SK-N-SH (cell line): ENCODE data around the gene SLC22A8. TPM values are rescaled to one million over a fixed set of nuclear protein-coding genes. Genes with fewer than 3 reads are reported as not detected.

ENCODE experiments used
- CTCF ChIA-PET: fragments of 300-600, 350-600 bp; formaldehyde crosslinking; extraction: SDS; loops from one replicate; lab custom pipeline; 2021; lab: Yijun Ruan, JAX
- POLR2A ChIA-PET: fragments of 350-600 bp; sonication (Branson Sonifier 250); formaldehyde crosslinking; extraction: SDS; loops from one replicate; lab custom pipeline; 2020; ENCODE audit warnings: antibody characterized with exemption, inconsistent platforms; lab: Yijun Ruan, JAX
- DNase-seq: peaks from one replicate; pipeline ENCODE4 v3.0.0; 2012
- H2AFZ ChIP-seq: fragments of 200-600 bp; sonication (generic); 2 replicates; pipeline ENCODE4 v1.8.1; 2016; ENCODE audit warnings: antibody characterized with exemption, mild to moderate bottlenecking, low read depth
- H3F3A ChIP-seq: fragments of 200-600 bp; sonication (generic); replicated peaks from 2 replicates; pipeline ENCODE3; 2016; ENCODE audit warnings: antibody characterized with exemption, mild to moderate bottlenecking; ENCODE audit not compliant: insufficient read depth
- H3K27ac ChIP-seq, 2 experiments: fragments of 200-500 bp in 1 of 2; fragments of 200-600 bp in 1 of 2; sonication (Bioruptor generic) in 1 of 2; sonication (generic), shearing (Covaris generic) in 1 of 2; 2 replicates each; pipeline versions ENCODE4 v1.5.1 to v1.6.1; 2014 to 2016; ENCODE audit warnings: low read depth in 2 of 2, inconsistent platforms in 1 of 2, low read length in 1 of 2, mild to moderate bottlenecking in 1 of 2, mixed read lengths in 1 of 2
- H3K27me3 ChIP-seq: fragments of 200-600 bp; sonication (generic), shearing (Covaris generic); 2 replicates; pipeline ENCODE4 v1.6.1; 2016; ENCODE audit warnings: mixed run types; ENCODE audit not compliant: insufficient read depth
- H3K36me3 ChIP-seq, 2 experiments: fragments of 200-500 bp in 1 of 2; fragments of 200-600 bp in 1 of 2; sonication (Bioruptor generic) in 1 of 2; sonication (generic) in 1 of 2; replicated peaks in 1 of 2; 2 replicates each; pipeline versions ENCODE3 to v1.5.1; 2014 to 2016; ENCODE audit warnings: low read length in 1 of 2, mild to moderate bottlenecking in 1 of 2; ENCODE audit not compliant: insufficient read depth in 2 of 2, control insufficient read depth in 1 of 2
- H3K4me1 ChIP-seq, 2 experiments: fragments of 200-500 bp in 1 of 2; fragments of 200-600 bp in 1 of 2; sonication (Bioruptor generic) in 1 of 2; sonication (generic), shearing (Covaris generic) in 1 of 2; 2 replicates each; pipeline versions ENCODE4 v1.5.1 to v1.6.1; 2014 to 2016; ENCODE audit warnings: low read depth in 1 of 2, low read length in 1 of 2, mixed run types in 1 of 2; ENCODE audit not compliant: insufficient read depth in 2 of 2, control insufficient read depth in 1 of 2
- H3K4me2 ChIP-seq: fragments of 200-600 bp; sonication (generic), shearing (Covaris generic); 2 replicates; pipeline ENCODE4 v1.6.1; 2017; ENCODE audit warnings: mixed run types
- H3K4me3 ChIP-seq, 2 experiments: fragments of 200-500 bp in 1 of 2; fragments of 200-600 bp in 1 of 2; sonication (Bioruptor generic) in 1 of 2; sonication (generic), shearing (Covaris generic) in 1 of 2; 2 replicates each; pipeline versions ENCODE4 v1.5.1 to v1.8.1; 2014 to 2016; ENCODE audit warnings: low read depth in 2 of 2, inconsistent platforms in 1 of 2, low read length in 1 of 2, mild to moderate bottlenecking in 1 of 2, mixed read lengths in 1 of 2, moderate library complexity in 1 of 2
- H3K79me2 ChIP-seq: fragments of 200-600 bp; sonication (generic); 2 replicates; pipeline ENCODE4 v1.8.1; 2017; ENCODE audit warnings: mild to moderate bottlenecking; ENCODE audit not compliant: insufficient read depth
- H3K9ac ChIP-seq: fragments of 200-600 bp; sonication (generic); 2 replicates; pipeline ENCODE4 v1.6.1; 2017; ENCODE audit warnings: mixed run types
- H3K9me2 ChIP-seq: fragments of 200-600 bp; sonication (generic); 2 replicates; pipeline ENCODE4 v1.6.1; 2017; ENCODE audit warnings: mixed run types
- H3K9me3 ChIP-seq: fragments of 200-600 bp; sonication (generic); 2 replicates; pipeline ENCODE4 v1.6.1; 2017; ENCODE audit warnings: mixed run types, mild to moderate bottlenecking, moderate library complexity
- H4K20me1 ChIP-seq: fragments of 200-600 bp; sonication (generic); 2 replicates; pipeline ENCODE4 v1.6.1; 2017; ENCODE audit warnings: mild to moderate bottlenecking, mixed run types; ENCODE audit not compliant: insufficient read depth
- CHD2 ChIP-seq: fragments of 150-350 bp; IDR thresholded peaks from 2 replicates; pipeline ENCODE4 v1.6.1; 2018; ENCODE audit warnings: low read length; ENCODE audit not compliant: partially characterized antibody
- FOSL2 ChIP-seq: IDR thresholded peaks from 2 replicates; pipeline ENCODE4 v1.4.0; 2012; ENCODE audit warnings: low read depth, mild to moderate bottlenecking, moderate library complexity, borderline replicate concordance
- GABPA ChIP-seq: IDR thresholded peaks from 2 replicates; pipeline ENCODE4 v1.4.0; 2012; ENCODE audit warnings: low read depth, mild to moderate bottlenecking
- NRF1 ChIP-seq: IDR thresholded peaks from 2 replicates; pipeline ENCODE4 v1.6.1; 2012; ENCODE audit warnings: low read depth, mild to moderate bottlenecking, low read length
- RAD21 ChIP-seq: IDR thresholded peaks from 2 replicates; pipeline ENCODE4 v1.6.1; 2012; ENCODE audit warnings: mild to moderate bottlenecking, low read length
- RFX5 ChIP-seq: IDR thresholded peaks from 2 replicates; pipeline ENCODE4 v1.6.1; 2012; ENCODE audit warnings: mild to moderate bottlenecking, improper control_type of control experiment, low read length
- SMC3 ChIP-seq: IDR thresholded peaks from 2 replicates; pipeline ENCODE4 v1.6.1; 2012; ENCODE audit warnings: low read depth, low read length, improper control_type of control experiment
- TEAD4 ChIP-seq: IDR thresholded peaks from 2 replicates; pipeline ENCODE4 v1.4.0; 2012; ENCODE audit warnings: mild to moderate bottlenecking, borderline replicate concordance; ENCODE audit not compliant: insufficient read depth
- USF2 ChIP-seq: fragments of 150-350 bp; IDR thresholded peaks from 2 replicates; pipeline ENCODE4 v1.6.1; 2017; ENCODE audit warnings: antibody characterized with exemption, low read length, low read depth, borderline replicate concordance
- YY1 ChIP-seq: IDR thresholded peaks from 2 replicates; pipeline ENCODE4 v1.4.0; 2012; ENCODE audit warnings: low read depth, mild to moderate bottlenecking
- WGBS: methylation state at CpG from one replicate; pipeline ENCODE4 v1.1.6; 2017; ENCODE audit warnings: low lambda C conversion rate; 5-methylcytosine and 5-hydroxymethylcytosine counted together
- polyA plus RNA-seq, 3 experiments: library from polyadenylated mRNA; depleted of rRNA; stranded (reverse); fragments of >200 nt; gene quantifications; 2 replicates each; pipeline ENCODE4 v1.2.3, GENCODE V29; 2012
- TF ChIP-seq, protein P1 (sequence below): IDR thresholded peaks from 2 replicates; pipeline ENCODE4; 2012
- TF ChIP-seq, protein P2 (sequence below): fragments of 200-600 bp; sonication (generic); IDR thresholded peaks from 2 replicates; pipeline ENCODE4 v1.6.1; 2017; ENCODE audit warnings: antibody characterized with exemption, mild to moderate bottlenecking, moderate library complexity

The SLC22A8 gene
- polyA plus RNA-seq, 1 of the 3 experiments (the other 2 are of a cell fraction) = not detected

DNA sequence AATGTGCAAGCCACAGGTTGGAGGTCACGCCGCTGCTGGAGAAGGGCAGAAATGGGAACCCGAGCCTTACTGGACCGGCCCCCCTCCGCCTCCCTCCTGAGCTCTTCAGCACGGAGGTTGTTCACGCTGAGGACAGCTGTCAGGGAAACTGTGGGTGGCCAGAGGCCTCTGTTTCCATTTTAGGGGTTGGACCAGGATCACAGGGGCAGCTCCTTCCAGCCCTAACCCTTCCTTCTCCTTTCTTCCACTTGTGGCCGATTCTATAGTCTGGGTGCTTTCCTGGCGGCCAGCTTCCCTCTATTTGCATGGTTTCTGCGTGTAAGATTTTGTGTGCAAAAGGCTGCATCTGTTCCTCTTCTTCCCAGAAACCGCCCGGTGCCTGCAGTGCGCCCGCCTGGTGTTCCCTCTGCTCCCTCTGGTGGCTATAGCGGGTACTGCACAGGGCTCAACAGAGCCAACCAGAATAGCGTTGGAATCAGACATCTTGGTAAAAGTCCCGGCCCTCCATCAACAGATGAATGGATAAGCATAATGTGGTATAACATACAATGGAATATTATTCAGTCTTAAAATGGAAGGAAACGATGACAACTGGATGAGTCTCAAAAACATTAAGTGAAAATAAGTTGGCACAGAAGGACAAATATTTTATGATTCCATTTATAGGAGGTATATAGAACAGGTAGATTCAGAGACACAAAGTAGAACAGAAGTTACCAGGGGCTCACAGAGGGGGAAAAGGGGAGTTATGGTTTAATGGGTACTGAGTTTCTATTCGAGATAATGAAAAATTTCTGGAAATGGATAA is 8.4 kb upstream of the SLC22A8 start (continued):
- TF ChIP-seq SMC3 (peak; percentile 100), RAD21 (peak; percentile 98), TEAD4 (no peak), RFX5 (no peak), NRF1 (no peak), GABPA (no peak)
- TF ChIP-seq, protein P1, sequence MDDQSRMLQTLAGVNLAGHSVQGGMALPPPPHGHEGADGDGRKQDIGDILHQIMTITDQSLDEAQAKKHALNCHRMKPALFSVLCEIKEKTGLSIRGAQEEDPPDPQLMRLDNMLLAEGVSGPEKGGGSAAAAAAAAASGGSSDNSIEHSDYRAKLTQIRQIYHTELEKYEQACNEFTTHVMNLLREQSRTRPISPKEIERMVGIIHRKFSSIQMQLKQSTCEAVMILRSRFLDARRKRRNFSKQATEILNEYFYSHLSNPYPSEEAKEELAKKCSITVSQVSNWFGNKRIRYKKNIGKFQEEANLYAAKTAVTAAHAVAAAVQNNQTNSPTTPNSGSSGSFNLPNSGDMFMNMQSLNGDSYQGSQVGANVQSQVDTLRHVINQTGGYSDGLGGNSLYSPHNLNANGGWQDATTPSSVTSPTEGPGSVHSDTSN = no peak

DNA sequence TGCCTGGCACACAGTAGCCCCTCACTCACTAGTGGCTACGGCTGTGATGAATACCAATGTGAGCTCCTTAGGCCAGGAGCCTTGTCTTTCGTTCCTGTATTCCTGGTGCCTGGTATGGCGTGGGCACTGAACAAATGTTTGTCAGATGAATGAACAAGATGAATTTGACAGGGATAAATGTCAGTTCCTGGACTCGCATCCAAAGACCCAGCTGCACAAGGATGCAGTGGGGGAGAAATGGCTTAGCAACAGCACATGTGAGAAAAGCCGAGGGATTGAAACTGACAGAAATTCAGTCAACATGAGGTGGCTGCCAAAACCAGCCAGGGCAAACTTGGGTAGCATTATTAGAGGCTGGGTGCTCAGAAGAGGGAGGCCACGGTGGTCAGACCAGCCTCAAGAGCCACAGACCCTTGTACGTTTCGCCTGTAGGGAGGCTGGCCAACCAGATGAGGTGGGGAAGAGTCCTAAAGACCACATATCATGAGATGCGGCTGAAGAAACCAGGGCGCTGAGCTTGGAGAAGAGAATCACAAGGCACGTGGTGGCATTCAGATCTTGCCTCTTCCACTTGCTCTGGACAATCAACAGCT is 7.7 kb upstream of the SLC22A8 start:
- Histone ChIP-seq H3K4me2 (0 out of 2 replicates have a peak overlapping the region, but pooled peaks have one; percentile 12), H3K27ac (no peak overlapping the region), H4K20me1 (no peaks in the 10 kb centered on the region), H3K9me2 (no peaks in the 10 kb centered on the region), H3K79me2 (no peaks in the 10 kb centered on the region), H3K4me1 (peaks cover 0 to 12% of the 10 kb centered on the region in 2 experiments; a peak in 1 of 4 replicates), H3K9me3 (no peaks in the 10 kb centered on the region), H3F3A (peaks cover 3% of the 10 kb centered on the region), H3K9ac (no peak overlapping the region), H2AFZ (no peak overlapping the region), H3K4me3 (no peak overlapping the region), H3K27me3 (no peaks in the 10 kb centered on the region; the same call in 1 of the 2 replicates), H3K36me3 (no peaks in the 10 kb centered on the region)
- no peak for DNase-seq
- TF ChIP-seq USF2 (no peak), YY1 (no peak), FOSL2 (no peak), RAD21 (no peak), CHD2 (no peak), TEAD4 (no peak), RFX5 (no peak)
- TF ChIP-seq, protein P2, sequence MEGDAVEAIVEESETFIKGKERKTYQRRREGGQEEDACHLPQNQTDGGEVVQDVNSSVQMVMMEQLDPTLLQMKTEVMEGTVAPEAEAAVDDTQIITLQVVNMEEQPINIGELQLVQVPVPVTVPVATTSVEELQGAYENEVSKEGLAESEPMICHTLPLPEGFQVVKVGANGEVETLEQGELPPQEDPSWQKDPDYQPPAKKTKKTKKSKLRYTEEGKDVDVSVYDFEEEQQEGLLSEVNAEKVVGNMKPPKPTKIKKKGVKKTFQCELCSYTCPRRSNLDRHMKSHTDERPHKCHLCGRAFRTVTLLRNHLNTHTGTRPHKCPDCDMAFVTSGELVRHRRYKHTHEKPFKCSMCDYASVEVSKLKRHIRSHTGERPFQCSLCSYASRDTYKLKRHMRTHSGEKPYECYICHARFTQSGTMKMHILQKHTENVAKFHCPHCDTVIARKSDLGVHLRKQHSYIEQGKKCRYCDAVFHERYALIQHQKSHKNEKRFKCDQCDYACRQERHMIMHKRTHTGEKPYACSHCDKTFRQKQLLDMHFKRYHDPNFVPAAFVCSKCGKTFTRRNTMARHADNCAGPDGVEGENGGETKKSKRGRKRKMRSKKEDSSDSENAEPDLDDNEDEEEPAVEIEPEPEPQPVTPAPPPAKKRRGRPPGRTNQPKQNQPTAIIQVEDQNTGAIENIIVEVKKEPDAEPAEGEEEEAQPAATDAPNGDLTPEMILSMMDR = no peak
- CTCF ChIA-PET = interaction anchor here (0.6 to 8.5 kb wide), 35 partner anchors 10 to 456 kb away, joined by 3 to 751 read pairs (median 6); partner anchors contain the start of genes CHRM1 and SLC22A8
- POLR2A ChIA-PET = interaction anchor here (1.4 kb wide), 1 partner anchor 117 kb away, joined by 5 read pairs; no protein-coding TSS in a partner anchor
- 77% methylated on average over 10 of the region's 11 CpGs for WGBS
